Cerebellar nuclear complex (tissue), 1 donor: ENCODE results near the gene GRIK3.

Experiments used
- DNase-seq, 2 experiments: peaks; one replicate each; lab custom pipeline; 2025; lab: John Stamatoyannopoulos, UW

Gene GRIK3

GRCh38 chr1:36763771-36764170 lies 270.5 kb downstream of the GRIK3 start:
- DNase-seq, result no peak

- no peak for DNase-seq
These were observed 272.1 kb downstream of the GRIK3 start for GRCh38 chr1:36762174-36762573.

GRCh38 chr1:36761113-36761512 lies 273.2 kb downstream of the GRIK3 start:
- no peak for DNase-seq

GRCh38 chr1:36760081-36760480 lies 274.2 kb downstream of the GRIK3 start:
- DNase-seq, result no peak

- no peak for DNase-seq
These were observed 275.0 kb downstream of the GRIK3 start for GRCh38 chr1:36759355-36759754.

GRCh38 chr1:36755303-36756230 lies 278.7 kb downstream of the GRIK3 start:
- no peak for DNase-seq

GRCh38 chr1:36754366-36754765 lies 279.9 kb downstream of the GRIK3 start:
- DNase-seq, result no peak

GRCh38 chr1:36753451-36753850 lies 280.9 kb downstream of the GRIK3 start:
- DNase-seq, result no peak

- DNase-seq, result no peak
These were observed 281.4 kb downstream of the GRIK3 start for GRCh38 chr1:36752891-36753361.

- no peak for DNase-seq
These were observed 281.9 kb downstream of the GRIK3 start for GRCh38 chr1:36752431-36752830.

- DNase-seq, result no peak
These were observed 282.8 kb downstream of the GRIK3 start for GRCh38 chr1:36751525-36751924.

GRCh38 chr1:36748466-36748865 lies 285.8 kb downstream of the GRIK3 start:
- no peak for DNase-seq
